NCI-H1694 treated with DMSO at 0.1 percent for 48 hours (cell line): ENCODE data around the gene SCNN1A.

Source experiments
- DNase-seq: peaks from one replicate; lab custom pipeline; 2025; lab: John Stamatoyannopoulos, UW

The SCNN1A gene

DNA sequence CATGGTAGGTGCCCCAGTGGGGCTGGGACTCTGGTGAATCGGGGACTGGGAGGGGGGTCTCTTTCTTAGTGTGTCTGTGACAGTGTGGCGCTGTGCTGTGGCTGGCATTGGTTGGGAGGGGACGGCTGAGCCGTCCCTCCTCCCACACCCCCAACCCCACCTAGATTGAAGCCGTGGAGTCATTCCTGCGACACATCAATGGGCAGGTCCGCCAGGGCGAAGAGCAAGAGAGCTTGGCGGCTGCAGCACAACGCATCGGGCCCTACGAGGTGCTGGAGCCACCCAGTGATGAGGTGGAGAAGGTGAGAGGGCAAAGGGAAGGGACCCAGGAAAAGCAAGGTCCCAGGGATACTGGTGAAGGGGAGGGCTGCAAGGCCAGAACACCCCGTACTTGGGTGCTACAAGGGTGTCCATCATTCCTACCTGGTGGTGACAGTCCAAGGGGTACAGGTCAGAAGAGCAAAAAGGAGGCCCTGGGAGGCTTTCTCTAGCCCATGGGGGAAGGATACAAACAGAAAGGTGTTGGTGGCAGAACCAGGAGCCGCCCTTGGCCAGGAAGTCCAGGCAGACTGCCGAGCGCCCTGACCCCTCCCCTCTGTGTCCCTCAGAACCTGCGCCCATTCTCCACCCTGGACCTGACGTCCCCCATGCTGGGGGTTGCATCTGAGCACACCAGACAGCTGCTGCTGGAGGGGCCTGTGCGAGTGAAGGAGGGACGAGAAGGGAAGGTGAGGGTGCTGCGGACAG lies 57.5 kb downstream of the SCNN1A start:
- no peak for DNase-seq

DNA sequence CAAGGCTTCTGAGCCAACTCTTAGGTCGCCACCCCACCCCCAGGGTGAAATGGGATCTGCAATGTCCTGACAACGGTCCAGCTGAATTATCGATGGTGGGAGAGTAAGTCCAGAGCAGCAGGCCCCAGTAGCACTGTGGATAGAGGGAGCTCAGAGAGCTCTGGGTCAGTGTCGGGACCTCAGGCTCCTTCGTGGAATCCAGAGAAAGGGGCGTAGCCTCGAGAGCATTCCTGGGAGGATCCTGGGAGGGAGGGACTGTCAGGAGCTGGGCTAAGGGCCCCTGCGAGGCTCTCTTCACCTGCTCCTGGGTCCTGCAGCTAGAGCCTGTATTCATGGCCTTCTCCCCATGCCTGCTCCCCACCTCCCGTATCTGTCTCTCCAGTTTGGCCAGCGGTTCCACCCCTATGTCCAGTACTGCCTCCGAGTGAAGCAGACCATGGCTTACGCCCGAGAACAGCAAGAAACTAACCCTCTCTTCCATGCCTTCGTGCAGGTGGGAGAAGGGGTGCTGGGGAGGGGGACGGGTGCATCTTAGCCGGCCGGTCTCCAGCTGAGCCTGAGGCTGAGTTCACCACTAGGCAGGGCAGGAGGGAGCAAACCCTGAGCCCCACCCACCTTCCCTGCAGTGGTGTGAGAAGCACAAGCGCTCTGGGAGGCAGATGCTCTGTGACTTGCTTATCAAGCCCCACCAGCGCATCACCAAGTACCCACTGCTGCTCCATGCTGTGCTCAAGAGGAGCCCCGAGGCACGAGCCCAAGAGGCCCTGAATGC lies 58.3 kb downstream of the SCNN1A start:
- no peak for DNase-seq

DNA sequence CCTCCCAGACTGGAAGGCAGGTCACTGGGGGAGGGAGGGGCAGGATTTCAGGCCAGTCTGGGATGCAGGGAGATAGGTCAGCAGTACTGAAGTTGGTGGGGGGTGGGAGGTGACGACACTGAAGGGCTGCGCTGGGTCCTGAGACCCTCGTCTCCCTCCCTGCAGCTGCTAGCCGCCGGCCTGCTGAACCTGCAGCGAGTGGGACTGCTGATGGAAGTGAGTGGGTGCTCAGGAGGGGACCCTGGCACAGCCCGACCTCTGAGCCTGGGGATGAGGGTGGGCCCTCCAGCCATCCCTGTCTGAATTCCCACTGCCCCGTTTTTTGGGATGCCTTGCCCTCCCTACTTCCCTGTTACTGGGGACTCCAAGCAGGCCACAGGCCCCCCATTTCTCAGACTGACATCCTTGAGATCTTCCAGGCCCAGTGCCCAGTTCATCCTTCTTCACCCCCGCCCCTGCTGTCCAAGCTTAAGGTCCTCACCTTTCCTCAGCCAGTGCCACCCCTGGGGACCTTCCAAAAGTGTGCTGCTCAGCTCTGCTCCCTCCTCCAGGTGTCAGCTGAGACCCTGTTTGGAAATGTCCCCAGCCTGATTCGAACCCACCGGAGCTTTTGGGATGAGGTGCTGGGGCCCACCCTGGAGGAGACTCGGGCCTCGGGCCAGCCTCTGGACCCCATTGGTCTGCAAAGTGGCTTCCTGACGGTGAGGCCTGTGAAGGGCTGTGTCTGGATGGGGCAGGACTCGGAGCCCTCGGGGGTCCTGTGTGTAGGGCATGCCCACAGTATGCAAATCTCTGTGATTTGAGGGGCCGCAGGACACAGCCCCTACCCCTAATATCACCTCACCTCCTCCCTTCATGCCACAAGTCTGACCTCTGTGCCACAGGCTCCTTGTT lies 59.4 kb downstream of the SCNN1A start:
- DNase-seq = no peak

DNA sequence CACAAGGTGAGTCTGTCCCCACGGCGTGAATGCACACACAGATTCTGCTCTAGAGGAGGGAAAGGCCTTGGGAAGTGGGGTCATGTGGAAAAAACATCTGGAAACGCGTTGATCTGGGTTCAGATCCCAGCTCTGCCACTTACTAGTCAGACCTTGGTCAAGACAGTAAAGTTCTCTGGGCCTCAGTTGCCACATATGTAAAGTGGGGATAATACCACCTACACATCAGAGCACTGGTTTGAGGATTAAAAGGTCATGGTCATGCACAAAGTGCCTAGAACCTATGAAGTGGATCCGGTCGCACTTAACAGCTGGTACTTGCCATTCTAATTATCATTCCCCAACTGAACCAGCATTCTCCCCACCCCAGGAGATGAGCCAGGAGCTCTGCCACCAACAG lies 60.2 kb downstream of the SCNN1A start:
- DNase-seq = no peak

DNA sequence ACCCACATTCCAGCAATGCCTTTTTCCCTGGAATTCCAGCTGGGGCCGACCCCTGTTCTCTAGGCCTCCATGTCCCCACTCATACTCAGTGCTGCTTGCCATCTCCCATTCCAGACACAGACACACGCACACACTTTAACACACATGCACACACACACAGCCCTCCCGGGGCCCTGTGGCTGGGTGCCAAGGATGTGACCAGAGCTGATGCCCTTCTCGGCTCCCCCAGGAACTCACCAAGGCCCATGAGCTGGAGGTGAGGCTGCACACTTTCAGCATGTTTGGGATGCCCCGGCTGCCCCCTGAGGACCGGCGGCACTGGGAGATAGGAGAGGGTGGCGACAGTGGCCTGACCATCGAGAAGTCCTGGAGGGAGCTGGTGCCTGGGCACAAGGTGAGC lies 60.6 kb downstream of the SCNN1A start:
- DNase-seq = no peak

DNA sequence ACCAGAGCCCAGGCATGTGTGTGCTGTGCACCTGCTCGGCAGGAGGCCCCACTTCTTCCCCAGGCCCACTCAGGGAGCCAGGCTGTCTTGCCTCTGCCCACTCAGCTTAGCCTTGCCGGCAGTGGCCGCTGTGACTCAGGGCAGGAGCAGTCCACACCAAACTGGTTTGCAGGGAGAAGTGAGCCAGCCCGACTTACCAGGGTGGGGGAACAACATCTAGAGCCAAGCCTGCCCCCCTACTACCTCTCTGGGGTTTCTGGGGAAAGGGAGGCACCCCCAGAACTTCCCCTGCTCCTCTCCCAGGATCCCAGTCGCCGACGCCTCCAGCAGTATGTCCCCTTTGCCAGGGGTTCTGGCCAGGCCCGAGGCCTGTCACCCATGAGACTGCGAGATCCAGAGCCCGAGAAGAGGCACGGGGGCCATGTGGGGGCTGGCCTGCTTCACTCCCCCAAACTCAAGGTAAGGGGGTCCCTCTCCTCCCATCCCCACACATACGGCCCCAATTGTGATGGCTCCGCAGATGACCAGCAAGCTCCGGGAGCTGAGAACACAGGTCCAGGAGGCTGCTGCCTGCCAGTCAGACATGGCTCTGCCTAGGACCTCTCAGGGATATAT lies 61.9 kb downstream of the SCNN1A start:
- DNase-seq = no peak

DNA sequence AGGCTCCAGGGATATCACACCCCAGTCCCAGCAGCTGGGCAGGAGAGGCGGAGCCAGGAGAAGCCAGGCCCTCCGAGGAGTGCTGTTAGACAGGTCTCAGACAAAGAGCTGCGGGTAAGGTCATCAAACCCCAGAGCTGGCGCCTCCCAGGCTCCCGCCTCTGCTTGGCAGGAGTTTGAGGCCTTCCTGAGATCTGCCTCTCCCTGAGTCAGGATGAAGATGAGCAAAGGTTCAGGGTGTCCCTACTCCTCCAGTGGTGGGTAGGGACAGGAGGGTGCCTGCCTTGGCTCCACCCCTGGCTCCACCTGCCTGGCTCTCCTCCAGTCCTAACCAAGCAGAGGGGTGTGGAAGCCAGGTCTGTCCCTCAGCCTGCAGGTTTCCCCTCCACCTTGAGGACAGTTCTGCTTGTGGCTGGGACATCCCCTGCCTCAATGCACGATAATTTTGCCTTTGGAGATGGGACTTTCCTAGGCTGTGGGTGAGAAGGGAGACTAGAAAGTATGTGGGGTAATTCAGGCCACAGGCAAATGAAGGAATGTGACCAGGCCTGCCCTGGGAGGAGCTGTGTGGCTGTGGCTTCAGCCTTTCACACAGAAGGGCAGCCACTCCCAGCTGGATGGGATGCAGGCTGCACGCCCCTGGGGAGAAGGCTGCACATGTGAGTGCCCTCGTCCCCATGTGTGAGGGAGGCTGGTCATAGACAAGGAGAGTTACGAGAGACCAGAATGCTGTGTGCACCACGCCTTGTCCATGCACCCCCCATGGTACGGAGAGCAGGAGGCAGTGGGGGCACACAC lies 62.6 kb downstream of the SCNN1A start:
- no peak for DNase-seq

DNA sequence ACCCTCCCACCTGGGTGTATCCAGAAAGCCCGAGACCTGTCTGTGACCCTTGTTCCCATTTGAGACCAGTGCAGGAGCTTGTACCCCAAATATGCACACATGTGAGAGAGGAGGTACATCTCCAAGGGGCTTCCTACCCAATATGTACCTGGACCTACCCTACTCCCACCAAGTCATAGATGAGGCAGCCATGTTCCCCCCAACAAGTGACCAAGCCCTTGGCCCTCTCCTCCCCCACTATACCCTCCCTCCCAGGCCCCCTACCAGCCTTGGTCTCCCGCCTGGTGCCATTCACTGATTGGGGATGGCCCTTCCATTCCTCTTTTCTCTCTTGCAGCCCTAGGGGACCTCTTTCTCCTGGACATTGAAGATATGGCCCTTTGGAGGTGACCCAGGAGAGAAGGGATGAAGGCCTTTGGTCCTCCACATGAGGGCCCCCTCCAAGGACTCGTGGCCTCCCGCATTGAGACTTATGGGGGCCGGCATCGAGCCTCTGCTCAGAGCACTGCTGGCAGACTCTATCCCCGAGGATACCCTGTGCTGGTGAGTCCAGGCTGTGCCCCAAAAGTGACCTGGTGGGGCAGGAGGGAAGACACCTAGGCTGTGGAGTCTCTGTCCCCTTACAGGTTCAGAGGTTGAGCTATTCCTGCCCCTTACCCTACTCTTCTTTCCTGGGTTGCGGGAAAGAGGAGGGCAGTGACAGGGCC lies 63.4 kb downstream of the SCNN1A start:
- DNase-seq = no peak

DNA sequence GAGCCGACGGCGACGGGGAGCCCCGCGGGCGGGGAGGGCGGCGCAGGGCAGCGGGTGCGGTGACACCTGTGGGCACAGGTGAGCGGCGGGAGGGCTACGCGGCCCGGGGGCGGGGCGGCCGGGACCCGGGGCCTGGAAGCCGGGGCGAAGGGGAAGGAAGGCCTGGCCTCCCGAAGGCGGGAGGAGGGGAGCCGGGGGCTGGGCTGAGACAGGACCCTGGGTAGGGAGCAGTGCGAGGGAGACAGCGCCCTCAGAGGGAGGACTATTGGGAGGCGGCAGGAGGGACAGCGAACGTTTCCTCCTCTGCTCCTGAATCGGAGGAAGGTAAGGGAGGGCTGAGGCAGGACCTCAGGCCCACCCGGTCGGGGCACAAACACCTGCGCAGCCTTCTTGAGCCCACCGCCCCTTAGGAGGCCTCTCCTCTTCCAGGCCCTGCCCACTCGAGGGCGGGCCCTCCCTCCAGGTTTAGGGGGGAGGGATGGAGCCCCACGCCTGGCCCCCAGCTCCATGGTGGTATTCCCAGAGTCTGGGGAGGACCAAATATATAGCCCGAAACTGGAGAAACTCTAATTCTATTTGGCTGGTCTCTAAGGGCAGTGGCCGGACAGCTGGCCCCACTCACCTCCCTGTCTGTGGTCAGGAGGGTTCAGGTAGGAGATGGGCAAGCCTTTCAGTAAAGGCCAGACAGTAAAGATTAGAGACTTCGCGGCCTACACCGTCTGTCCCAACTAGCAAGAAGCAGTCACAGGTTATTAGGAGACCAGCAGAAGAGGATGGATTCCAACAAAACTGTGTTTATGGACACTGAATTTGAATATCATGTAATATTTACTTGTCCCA lies 64.4 kb downstream of the SCNN1A start:
- DNase-seq = no peak

DNA sequence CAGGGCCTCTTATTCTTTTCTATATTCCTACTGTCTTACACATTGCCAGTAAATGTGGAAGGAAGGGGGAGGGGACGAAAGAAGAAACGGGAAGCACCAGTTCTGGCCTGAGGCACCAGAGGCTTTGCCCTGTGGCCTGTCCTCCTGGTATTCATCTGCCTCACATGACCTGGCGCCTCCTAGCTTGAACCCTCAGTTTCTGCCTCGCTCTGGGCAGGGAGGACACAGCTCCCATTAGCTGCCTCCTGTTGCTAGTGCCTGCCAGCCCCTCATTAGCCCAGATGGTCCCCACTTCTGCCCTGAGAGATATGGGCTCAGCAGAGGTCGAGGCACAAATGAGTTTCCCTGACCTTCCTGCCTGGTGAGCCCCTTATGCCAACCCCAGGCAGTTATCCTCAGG lies 67.8 kb downstream of the SCNN1A start:
- no peak for DNase-seq

DNA sequence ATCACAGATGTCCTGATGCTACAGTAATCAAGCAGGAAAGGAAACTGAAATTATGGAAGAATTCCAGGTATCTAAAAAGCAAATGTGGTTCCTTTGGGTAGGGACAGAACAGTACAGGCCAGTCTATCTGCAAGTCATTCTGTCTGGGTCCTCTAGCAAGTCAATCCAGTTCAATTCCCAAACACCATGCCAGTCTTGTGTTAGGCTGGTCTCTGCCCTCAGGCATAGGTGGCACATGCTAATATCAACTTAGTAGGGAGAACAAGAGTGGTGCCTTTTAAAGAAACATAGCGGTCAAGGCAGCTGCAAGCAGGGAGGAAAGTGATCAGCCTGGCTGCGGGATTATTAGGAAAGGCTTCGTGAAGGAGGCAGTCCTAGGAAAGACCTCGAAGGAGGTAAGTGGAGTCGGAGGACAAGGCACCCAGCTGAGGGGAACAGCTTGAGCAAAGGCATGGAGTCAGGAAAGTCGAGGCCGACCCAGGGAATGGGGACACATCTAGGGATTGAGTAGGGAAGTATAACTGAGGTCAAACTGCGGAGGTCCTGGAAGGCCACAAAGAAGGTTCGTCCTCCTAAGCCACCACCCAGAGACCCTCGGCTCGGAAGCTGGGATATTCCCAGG lies 68.7 kb downstream of the SCNN1A start:
- no peak for DNase-seq

DNA sequence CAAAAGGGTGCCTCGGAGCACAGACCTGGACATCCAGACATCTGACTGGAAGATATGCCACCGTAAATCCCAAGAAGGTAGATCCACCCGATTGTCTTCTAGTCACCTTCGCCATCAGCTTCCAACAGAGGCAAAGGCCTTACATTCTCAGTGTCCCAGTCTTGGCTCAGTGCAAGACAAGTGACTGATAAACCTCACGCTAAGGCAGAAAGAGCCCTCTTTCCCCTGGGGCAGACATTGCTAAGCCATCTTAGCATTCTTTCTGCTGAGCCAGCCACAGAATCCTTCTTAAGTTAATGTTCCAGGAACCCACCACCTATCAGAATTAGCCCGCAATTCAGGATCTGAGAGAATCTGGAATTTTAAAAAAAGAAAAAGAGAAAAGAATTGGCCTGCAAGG lies 69.2 kb downstream of the SCNN1A start:
- no peak for DNase-seq

DNA sequence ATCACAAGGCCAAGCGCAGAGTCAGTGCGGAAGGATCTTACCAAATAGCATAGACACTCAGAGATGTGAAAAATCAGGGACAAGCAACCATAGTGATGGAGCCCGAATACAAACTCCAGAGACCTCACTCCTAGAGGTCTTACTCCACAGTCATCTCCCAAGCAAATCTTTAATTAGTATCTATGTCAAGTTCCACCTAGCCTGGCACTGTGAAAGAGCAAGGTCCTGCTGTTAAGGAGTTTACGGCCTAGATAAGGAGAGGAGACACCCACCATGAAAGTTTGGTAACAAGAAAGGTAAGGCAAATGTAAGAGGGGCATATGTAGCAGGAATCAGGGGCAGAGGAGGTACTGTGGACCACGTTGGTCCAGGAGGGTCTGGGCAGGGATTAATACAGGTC lies 72.3 kb downstream of the SCNN1A start:
- DNase-seq = no peak

DNA sequence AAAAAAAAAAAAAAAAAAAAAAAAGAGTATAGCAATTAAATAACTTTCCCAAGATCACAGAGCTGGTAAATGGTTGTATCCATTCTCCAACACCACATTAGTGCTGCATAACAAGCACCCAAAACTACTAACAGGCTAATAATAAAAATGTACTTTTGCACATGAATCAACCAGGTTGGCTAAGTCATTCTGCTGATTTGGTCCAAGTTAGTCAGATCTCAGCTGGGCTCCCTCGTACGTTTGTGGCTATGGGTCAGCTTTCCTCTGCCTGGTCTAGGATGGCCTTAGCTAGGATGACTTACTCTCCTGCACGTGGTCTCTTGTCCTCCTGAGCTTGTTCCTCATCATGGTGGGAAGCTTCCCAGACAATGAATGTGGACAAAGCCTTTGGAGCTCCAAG lies 72.7 kb downstream of the SCNN1A start:
- no peak for DNase-seq

DNA sequence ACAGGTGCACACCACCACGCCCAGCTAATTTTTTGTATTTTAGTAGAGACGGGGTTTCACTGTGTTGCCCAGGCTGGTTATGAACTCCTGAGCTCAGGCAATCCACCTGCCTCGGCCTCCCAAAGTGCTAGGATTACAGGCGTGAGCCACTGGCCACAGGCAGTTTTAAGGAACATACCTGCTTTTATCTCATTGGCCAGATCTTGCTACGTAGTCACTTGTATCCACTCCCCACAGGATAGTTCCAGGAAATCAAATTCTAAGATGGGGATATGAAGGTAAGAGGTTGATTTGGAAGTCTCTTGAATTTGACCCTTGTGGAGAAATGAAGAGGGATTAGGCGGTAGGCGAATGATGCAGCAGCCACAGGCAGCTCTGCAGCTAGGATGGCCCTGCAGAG lies 73.6 kb downstream of the SCNN1A start:
- DNase-seq = no peak

DNA sequence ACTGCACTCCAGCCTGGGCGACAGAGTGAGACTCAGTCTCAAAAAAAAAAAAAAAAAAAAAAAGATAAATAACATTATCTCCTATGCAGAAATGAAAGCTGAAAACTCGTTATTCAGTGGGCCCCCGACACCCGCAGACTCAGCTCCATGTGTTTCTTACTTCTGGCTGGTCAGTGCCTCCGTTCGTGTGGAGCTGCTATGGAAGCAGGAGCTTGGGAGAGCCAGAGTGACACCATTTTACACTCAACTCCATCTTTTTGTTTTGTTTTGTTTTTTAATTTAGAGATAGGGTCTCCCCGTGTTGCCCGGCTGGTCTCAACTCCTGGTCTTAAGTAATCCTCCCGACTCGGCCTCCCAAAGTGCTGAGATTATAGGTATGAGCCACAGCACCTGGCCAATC lies 78.2 kb downstream of the SCNN1A start:
- DNase-seq = no peak
